ENCODE results near the gene S100A6.
"Not testable (repeated sequence)": the region's sequence is repeated elsewhere in the genome, so short reads cannot be mapped to it uniquely, and the experiment has no call there.

Gene S100A6

DNA sequence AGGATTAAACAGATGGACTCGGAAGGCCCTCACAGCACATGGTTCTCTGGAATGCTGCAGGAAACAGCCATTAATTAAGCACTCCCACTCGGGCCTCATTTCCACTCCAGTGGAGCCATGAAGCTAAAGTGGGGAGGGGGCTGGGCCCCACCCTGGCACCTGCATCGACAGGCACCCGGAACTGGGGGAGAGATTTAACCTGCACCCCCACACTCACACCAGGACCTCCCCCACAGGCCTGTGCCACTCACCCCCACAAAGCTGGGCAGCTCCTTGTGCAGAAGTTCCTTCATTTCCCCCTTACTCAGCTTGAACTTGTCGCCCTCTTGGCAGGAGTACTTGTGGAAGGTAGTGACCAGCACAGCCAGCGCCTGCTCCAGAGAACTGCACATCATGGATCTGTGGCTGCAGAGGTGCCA is 27.7 kb upstream of the S100A6 start:
- DNase-seq = peak in 1 of 3 donors; percentile 41

- not testable (repeated sequence) for DNase-seq
Observed at GRCh38 chr1:153562021-153562420, 26.2 kb upstream of the S100A6 start.

- DNase-seq = no peak
Observed at GRCh38 chr1:153561466-153561985, 25.7 kb upstream of the S100A6 start.

GRCh38 chr1:153560771-153561465 is 25.1 kb upstream of the S100A6 start:
- no peak for DNase-seq

DNA sequence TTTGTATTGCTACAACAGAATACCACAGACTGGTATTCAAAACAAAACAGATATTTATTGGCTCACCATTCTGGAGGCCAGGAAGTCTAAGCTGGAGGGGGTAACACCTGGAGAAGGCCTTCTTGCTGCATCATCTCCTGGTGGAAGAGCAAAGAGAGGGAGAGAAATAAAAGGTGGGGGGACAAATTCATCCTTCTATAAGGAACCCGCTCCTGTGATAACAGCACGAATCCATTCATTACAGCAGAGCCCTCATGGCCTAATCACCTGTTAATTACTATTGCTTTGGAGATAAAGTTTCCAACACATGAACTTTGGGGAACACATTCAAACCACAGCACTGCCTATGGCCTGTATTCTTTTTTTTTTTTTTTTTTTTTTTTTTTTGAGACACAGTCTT is 24.4 kb upstream of the S100A6 start:
- no peak for DNase-seq

- DNase-seq = no peak
Observed at GRCh38 chr1:153557877-153558276, 22.1 kb upstream of the S100A6 start.

- DNase-seq = no peak
Observed at GRCh38 chr1:153556348-153556747, 20.6 kb upstream of the S100A6 start.

- peak; percentile 48 to 67 (median 58) for DNase-seq
Observed at GRCh38 chr1:153553830-153554541, 18.2 kb upstream of the S100A6 start.

GRCh38 chr1:153553096-153553495 is 17.3 kb upstream of the S100A6 start:
- DNase-seq = no peak

- DNase-seq = no peak
Observed at GRCh38 chr1:153552335-153552734, 16.5 kb upstream of the S100A6 start.

DNA sequence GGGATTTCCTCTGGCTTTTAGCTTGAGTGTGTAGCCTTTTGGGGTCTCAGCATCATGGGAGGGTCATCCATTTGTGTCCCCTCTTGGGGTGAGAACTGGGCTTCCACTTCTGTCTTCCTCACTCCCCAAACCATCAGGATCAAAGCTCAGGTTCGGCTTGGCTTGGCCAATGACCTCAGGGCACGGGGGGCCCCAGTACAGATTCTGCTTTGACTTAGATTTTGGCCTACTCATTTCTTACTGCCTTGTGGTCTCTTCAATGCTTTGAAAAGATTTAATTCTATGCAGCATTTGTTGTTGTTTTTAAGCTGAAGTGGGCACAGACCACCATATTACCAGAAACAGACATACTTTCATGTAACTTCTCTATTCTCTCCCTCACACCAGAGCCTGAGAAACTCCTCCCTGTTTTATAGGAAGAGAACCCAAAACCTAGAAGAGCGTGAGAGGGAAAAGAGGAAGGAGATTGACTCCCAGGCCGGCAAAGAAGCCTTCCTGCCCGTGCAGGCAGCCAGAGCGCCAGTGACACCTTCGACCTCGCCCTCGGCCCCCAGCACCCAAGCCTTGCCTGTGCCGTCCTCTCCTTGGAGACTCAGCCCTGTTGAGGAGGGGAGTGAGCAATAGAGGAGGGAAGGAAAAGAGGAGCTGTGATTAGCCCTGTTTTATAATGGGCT is 15.2 kb upstream of the S100A6 start:
- peak; percentile 78 to 85 (median 83) for DNase-seq

GRCh38 chr1:153550398-153550758 is 14.6 kb upstream of the S100A6 start:
- no peak for DNase-seq

DNA sequence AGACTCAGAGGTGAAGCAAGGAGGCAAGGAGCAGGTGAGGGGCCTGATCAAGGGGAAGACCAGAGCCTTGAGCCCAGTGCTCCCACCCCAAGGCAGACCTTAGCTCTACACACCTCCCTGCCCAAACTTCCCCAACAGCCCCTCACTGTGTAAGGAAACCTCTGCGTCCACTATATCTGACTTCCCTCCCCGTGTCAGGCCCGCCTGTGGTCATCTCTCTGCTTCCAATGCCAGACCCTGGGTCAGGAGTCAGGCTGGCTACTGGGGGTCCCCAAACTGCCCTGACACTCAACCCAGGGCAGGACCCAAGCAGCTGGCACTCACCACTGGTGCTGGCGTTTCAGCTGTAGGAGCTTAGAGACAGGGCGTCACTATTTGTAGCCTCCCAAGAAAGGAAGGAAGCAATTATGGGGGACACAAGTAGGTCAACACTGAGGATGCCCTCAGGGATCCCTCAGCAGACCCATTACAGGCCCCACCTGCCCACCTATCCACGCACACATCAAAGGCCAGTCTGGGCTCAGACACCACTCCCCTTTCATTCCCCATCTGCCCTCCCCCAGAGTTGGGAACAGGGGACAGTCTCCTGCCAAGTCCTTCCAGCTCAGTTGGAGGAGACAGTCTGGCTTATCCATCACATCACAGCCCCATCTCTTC is 14.1 kb upstream of the S100A6 start:
- no peak for DNase-seq

GRCh38 chr1:153548722-153549688 is 13.2 kb upstream of the S100A6 start, which contains the start of gene S100A3:
S100A3 (minus strand) TSS chr1:153549258; CDS start chr1:153548485, 773 bp downstream.
- DNase-seq = peak; percentile 76 to 87 (median 86)

DNA sequence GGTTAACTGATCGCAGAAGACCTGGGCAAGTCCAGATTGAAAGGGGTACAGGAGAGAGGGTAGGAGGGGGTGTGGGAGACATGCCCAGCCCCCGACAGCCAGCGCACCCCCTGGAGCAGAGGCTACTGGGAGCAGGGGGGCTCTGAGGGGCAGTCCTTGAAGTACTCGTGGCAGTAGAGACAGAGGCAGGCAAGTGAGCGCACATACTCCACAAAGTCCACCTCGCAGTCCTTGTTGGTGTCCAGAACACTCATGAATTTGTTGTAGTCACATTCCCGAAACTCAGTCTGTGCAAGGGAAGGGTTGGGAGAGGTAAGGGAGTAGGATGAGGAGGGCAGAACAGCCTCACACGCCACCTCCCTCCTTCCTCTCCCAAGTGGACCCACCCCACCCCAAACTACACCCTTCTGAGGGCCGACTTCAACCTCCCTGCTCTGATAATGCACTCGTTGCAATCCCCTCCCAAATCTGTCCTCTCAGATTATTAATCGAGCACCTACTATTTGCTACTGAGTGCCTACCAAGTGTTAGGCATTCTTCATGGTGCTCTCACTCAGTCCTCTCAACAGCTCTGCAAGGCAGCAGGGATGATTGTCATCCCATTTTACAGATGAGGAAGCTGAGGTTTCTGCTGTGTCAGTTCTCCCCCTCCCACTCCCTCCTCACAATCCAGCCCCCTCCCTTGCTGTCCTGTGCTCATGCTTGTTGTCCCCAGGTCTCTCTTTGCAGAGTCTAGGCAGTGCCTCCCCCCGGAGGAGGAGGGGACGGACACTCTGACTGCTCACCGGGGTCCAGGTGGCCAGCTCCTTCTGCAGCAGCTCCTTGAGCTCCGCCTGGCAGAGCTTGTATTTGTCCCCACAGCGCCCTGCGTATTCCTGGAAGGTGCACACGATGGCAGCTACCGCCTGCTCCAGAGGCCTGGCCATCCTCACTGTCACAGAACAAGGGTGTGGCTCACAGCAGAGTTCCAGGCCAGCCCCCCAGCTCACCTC is 12.1 kb upstream of the S100A6 start:
- peak in 1 of 3 donors; percentile 36 for DNase-seq

- no peak for DNase-seq
Observed at GRCh38 chr1:153546796-153547559, 11.2 kb upstream of the S100A6 start.

GRCh38 chr1:153546371-153546770 is 10.6 kb upstream of the S100A6 start:
- DNase-seq = no peak

- DNase-seq = peak; percentile 90 to 92 (median 91)
Observed at GRCh38 chr1:153545067-153546055, 9.6 kb upstream of the S100A6 start, which contains the start of gene S100A4. S100A4 (minus strand) TSS chr1:153545806; CDS start chr1:153544794, 1,012 bp downstream.

Data from suppressor macrophage treated with lipopolysaccharide for 1 hour (primary cell).